Measurements from ENCODE around the gene COL18A1. TPM values are rescaled to one million over a fixed set of nuclear protein-coding genes. Genes with fewer than 3 reads are reported as not detected.

The COL18A1 gene
- total RNA-seq, 2 donors from 2014 or later = 0.31 to 1.3 TPM

DNA sequence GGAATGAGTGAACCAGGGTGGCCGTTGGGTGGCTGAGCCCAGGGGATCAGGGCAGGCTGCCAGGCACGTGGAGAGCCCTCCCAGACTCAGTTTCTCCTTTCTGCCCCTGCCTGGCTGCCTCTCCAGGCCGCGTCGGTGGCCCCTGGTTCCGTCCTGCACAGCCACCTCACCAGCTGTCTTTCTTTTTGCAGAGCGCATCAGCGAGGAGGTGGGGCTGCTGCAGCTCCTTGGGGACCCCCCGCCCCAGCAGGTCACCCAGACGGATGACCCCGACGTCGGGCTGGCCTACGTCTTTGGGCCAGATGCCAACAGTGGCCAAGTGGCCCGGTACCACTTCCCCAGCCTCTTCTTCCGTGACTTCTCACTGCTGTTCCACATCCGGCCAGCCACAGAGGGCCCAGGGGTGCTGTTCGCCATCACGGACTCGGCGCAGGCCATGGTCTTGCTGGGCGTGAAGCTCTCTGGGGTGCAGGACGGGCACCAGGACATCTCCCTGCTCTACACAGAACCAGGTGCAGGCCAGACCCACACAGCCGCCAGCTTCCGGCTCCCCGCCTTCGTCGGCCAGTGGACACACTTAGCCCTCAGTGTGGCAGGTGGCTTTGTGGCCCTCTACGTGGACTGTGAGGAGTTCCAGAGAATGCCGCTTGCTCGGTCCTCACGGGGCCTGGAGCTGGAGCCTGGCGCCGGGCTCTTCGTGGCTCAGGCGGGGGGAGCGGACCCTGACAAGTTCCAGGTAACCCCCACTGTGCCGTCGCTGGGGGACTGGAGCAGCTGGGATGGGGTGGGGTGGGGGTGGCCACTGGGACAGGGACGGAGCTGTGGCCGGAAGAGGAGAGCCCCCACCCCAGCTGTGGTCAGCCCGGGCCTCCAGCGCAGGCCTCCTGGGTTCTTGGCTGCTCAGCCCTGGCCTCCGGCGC lies 63.3 kb downstream of the COL18A1 start:
- H3K4me3 Mint-ChIP-seq = no peak overlapping the region
- no peak overlapping the region for H3K27ac Mint-ChIP-seq
- no peaks in the 10 kb centered on the region for H3K36me3 Mint-ChIP-seq
- H3K9me3 Mint-ChIP-seq = no peaks in the 10 kb centered on the region
- peaks cover 0 to 2% of the 10 kb centered on the region in 2 donors for H3K4me1 Mint-ChIP-seq (ENCODE audit: low read depth in 2 of 2)
- no peak for ATAC-seq
- no peak for DNase-seq (ENCODE audit: low spot score)
- peaks cover 8 to 10% of the 10 kb centered on the region in 2 donors for H3K27me3 Mint-ChIP-seq

DNA sequence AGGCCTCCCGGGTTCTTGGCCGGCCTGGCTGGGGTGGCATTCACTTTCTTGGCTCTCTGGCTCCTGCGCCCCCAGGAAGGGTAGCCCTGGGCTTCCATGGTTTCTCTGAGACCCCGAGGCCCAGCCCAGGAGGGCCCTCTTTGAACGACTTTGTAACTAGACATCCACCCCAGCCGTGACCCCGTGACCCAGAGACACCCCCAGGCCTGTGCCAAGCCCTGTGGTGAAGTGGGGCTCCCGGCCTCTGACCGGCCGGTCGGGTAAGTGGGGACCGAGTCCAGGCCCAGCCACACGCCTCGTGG lies 64.0 kb downstream of the COL18A1 start:
- peaks cover under 1% of the 10 kb centered on the region for H3K36me3 Mint-ChIP-seq
- peaks cover under 1 to 2% of the 10 kb centered on the region in 2 donors for H3K4me1 Mint-ChIP-seq (ENCODE audit: low read depth in 2 of 2)
- DNase-seq (ENCODE audit: low spot score) = no peak
- H3K27me3 Mint-ChIP-seq = peaks cover 8 to 10% of the 10 kb centered on the region in 2 donors
- no peak overlapping the region for H3K27ac Mint-ChIP-seq
- no peaks in the 10 kb centered on the region for H3K9me3 Mint-ChIP-seq
- ATAC-seq = no peak
- no peak overlapping the region for H3K4me3 Mint-ChIP-seq

DNA sequence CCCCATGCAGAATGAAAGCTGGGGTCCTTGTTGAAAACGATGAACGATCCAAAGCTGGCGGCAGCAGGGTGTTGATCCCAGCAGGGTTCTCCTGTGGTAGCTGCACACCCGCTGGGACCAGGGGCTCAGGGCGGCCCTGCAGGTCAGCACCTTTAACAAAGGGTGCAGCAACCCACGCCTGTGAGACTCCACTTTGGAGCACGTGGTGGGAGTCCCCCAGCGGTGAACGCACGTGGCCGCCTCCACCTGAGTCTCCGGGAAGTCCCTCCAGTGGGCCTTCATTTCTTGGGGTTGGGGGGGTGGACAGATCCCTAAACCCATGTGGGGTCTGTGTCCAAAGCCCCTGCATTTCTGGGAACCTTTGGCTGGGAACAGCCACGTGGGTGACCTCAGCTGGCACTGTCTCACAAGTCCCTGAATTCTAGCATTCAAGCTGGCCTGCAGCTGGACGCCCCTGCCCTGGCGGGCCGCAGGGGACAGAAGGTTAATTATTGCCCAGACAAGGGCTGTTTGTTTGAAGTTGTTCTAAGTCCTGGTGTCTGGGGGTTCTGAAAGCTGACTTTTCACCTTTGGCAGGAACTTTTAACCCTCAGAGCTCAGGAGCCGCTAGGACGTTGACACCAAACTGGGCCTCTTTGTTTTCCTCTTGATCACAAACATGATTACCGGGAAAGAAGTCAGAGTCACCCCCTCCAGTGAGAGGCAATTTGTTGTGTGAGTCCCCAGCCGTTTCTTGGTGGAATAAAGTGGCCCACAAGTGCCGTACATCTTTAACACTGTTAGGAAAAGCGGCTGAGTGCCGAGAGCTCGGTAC lies 64.5 kb downstream of the COL18A1 start:
- no peak for ATAC-seq
- Mint-ChIP-seq H3K9me3 (no peaks in the 10 kb centered on the region), H3K4me1 (ENCODE audit: low read depth in 2 of 2) (peaks cover 2 to 6% of the 10 kb centered on the region in 2 donors), H3K27me3 (peaks cover 8 to 10% of the 10 kb centered on the region in 2 donors), H3K27ac (no peak overlapping the region), H3K36me3 (peaks cover 6% of the 10 kb centered on the region), H3K4me3 (no peak overlapping the region)
- DNase-seq (ENCODE audit: low spot score) = no peak

DNA sequence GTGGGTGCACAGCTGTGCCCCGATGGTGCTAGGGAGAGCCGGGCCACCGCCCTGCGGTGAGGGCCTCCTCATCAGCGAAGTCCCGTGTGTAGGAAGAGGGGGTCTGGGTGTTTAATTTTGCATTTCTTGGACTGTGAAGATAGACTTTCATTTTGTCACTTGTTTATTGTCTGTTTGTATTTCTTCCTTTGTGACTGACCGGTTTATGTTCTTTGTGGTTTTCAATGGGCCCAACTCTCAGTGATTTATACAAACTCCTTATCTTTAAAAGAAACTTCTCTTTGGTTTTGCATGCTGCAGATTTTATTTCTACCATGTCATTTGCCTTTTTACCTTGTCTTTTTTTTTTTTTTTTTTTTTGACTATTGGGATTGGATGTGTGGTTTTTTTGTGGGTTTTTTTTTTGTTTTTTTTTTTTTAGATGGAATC lies 65.1 kb downstream of the COL18A1 start:
- DNase-seq (ENCODE audit: low spot score) (no peak), ATAC-seq (no peak)
- H3K27ac Mint-ChIP-seq = no peak overlapping the region
- peaks cover 6% of the 10 kb centered on the region for H3K36me3 Mint-ChIP-seq
- peaks cover 2 to 6% of the 10 kb centered on the region in 2 donors for H3K4me1 Mint-ChIP-seq (ENCODE audit: low read depth in 2 of 2)
- H3K9me3 Mint-ChIP-seq = no peaks in the 10 kb centered on the region
- peaks cover 2 to 4% of the 10 kb centered on the region in 2 donors for H3K27me3 Mint-ChIP-seq
- H3K4me3 Mint-ChIP-seq = no peak overlapping the region

DNA sequence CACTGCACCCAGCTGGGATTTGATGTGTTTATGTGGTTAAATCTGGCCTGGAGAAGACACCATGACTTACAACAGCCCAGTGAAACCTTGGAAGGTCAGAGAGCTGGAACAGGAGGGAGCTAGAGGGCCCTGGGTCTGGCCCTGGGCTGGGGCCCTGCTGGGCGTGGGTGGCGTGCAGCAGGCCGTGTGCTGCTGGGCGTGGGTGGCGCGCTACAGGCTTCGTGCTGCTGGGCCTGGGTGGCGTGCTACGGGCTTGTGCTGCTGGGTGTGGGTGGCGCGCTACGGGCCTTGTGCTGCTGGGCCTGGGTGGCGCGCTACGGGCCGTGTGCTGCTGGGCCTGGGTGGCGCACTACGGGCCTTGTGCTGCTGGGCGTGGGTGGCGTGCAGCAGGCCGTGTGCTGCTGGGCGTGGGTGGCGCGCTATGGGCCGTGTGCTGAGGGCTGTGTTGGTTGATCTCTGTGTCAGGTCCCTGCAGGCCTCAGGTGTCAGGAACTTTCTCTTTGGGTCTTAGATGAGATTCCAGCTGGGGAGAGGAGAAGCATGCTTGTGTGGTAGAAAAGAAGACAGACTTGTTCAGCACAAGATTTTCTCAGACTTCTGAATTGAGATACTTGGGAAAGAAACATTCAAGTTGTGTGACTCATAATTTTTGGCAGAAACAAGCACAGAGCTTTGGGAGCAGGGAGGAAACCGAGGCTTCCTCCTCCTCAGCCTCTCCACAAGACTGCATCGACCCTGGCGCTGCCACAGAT lies 66.0 kb downstream of the COL18A1 start:
- Mint-ChIP-seq H3K4me3 (no peak overlapping the region), H3K36me3 (peaks cover 6% of the 10 kb centered on the region), H3K27ac (no peak overlapping the region), H3K4me1 (ENCODE audit: low read depth in 2 of 2) (peaks cover 0 to 6% of the 10 kb centered on the region in 2 donors), H3K27me3 (no peaks in the 10 kb centered on the region), H3K9me3 (no peaks in the 10 kb centered on the region)
- DNase-seq (ENCODE audit: low spot score) (no peak), ATAC-seq (no peak)

DNA sequence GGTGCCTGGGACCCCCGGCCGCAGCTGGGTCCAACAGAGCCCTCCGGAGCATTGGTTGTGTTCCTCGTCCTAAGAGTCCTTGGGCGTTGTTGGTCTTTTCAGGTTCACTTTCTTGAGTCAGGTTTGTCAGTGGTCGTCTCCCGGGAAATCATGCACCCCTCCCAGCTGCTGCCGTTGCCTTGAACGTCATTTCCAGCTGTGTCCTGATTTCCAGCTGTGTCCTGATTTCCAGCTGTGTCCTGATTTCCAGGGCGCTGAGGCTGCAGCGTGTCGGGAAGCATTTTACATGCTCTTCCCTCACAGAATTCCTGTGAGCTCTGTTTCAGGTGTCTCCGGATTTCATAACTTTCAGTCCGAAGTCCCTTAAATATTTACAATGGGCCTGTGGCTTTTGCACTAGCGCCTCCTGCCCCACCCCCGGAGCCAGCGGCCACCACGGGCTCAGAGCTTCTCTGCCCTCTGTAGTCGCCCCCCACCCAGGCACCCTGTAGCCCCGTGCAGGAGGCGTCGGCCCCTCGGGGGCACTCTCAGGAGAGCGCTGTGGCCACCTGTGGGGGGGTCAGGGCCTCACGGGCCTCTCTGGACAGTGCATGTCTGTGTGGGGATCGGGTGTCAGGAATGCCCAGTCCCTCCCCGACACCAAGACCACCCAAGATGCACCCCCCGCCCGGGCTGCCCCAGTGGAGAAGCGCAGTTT lies 66.7 kb downstream of the COL18A1 start:
- H3K27me3 Mint-ChIP-seq = peaks cover 4 to 6% of the 10 kb centered on the region in 2 donors
- no peak overlapping the region for H3K4me3 Mint-ChIP-seq
- H3K4me1 Mint-ChIP-seq (ENCODE audit: low read depth in 2 of 2) = peaks cover 4 to 10% of the 10 kb centered on the region in 2 donors
- H3K27ac Mint-ChIP-seq = no peak overlapping the region
- H3K9me3 Mint-ChIP-seq = no peaks in the 10 kb centered on the region
- ATAC-seq (no peak), DNase-seq (ENCODE audit: low spot score) (no peak)
- H3K36me3 Mint-ChIP-seq = peaks cover 6% of the 10 kb centered on the region

DNA sequence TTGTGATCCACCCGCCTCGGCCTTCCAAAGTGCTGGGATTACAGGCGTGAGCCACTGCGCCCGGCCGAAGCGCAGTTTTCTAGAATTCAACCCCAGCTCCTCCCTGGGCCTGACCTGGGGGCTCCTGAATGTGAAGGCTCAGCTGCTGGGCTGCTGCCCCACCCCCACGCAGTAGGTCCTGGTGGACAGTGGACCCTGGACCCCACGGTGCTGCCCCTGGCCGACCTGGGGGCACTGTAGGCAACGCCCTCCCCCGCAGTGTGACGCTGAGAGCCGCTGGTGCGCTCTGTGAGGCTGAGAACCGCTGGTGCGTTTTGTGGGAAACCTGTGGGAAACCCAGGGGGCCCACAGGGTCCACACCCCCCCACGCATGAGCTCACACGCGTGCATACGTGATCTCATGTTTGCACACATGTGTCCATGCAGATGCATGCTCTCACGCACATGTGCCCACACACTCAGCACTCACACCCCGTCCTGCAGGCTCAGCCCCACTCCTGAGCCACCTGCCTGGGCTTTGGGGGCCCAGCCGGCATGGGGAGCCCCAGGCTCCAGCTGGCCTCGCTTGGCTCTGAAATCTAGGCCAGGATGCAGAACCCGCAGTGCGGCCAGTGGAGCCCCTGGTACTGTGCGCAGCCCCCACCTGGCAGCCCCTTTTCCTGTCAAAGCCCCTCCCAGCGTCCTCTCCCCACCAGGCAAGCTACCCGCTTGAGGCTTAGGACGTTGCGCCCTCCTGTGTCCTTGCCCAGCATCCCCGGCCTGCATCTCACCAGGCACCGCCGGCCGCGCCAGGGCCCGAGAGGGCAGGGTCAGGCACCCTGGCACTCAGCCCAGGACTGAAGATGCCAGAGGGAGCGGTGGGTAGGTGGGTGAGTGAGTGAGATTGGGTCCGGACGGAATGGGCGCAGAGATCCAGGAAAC lies 67.7 kb downstream of the COL18A1 start:
- no peak for DNase-seq (ENCODE audit: low spot score)
- Mint-ChIP-seq H3K9me3 (no peaks in the 10 kb centered on the region), H3K4me1 (ENCODE audit: low read depth in 2 of 2) (peaks cover 4 to 13% of the 10 kb centered on the region in 2 donors), H3K27me3 (peaks cover 4 to 8% of the 10 kb centered on the region in 2 donors), H3K27ac (no peak overlapping the region), H3K4me3 (no peak overlapping the region), H3K36me3 (peaks cover 6% of the 10 kb centered on the region)
- no peak for ATAC-seq

DNA sequence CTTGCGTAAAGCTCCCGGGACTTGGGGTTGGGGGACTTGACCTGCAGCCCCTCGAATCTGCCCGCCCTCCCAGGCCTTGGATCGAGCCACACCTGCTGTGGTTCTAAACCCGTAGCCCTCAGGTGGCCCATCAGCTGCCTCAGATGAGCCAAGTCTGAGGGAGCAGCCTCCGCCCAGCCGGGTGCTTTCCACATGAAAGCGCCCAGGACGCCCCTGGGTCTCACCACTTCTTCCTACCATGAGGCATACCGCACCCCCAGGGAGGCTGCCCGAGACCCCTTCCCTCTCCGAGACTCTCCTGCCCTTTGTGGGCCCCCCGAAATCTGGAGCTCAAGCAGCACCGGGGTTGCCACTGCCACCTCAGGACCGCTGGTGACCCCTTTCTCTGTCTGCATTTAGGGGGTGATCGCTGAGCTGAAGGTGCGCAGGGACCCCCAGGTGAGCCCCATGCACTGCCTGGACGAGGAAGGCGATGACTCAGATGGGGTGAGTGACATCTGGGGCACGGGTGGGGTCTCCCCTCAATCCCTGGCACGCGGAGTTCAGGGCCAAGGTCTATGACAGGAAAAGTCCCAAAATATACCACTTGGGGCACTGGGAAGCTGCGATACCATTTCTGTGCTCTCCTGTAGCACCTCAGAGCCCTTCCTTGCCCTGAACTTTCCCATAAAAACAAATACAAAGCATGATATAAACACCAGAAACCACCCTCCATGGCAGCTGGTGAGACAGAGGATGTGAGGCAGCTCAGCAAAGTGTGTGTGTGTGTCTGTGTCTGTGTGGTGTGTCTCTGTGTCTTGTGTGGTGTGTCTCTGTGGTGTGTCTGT lies 68.7 kb downstream of the COL18A1 start:
- Mint-ChIP-seq H3K27ac (no peak overlapping the region), H3K36me3 (peaks cover 6% of the 10 kb centered on the region), H3K4me1 (ENCODE audit: low read depth in 2 of 2) (peaks cover 11 to 22% of the 10 kb centered on the region in 2 donors), H3K27me3 (peaks cover 4 to 8% of the 10 kb centered on the region in 2 donors), H3K9me3 (no peaks in the 10 kb centered on the region), H3K4me3 (no peak overlapping the region)
- ATAC-seq (no peak), DNase-seq (ENCODE audit: low spot score) (no peak)

DNA sequence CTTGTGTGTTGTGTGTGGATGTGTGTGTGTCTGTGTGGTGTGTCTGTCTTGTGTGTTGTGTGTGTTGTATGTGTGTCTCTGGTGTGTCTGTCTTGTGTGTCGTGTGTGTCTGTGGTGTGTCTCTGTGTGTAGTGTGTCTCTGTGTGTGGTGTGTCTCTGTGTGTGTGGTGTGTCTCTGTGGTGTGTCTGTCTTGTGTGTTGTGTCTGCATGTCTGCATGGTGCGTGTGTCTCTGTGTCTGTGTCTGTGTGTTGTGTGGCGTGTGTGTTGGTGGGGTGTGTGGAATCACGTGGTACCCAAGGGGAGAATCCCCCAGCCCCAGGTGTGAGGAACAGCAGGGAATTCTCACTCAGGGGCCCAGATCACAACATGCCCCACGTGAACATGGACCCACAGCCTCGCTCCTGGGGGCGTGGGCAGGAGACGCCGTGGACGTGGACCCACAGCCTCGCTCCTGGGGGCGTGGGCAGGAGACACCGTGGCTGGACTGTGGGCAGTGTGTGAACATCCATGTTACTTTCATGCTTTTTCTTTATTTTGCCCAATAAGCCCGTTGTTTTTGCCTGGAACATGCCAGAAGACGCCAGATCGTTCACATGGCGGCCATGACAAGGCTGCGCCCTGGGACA lies 69.5 kb downstream of the COL18A1 start:
- H3K4me3 Mint-ChIP-seq = no peak overlapping the region
- no peak overlapping the region for H3K27ac Mint-ChIP-seq
- H3K36me3 Mint-ChIP-seq = peaks cover 6% of the 10 kb centered on the region
- no peaks in the 10 kb centered on the region for H3K9me3 Mint-ChIP-seq
- peaks cover 4 to 8% of the 10 kb centered on the region in 2 donors for H3K27me3 Mint-ChIP-seq
- H3K4me1 Mint-ChIP-seq (ENCODE audit: low read depth in 2 of 2) = peaks cover 16 to 30% of the 10 kb centered on the region in 2 donors
- DNase-seq (ENCODE audit: low spot score) = no peak
- ATAC-seq = no peak

DNA sequence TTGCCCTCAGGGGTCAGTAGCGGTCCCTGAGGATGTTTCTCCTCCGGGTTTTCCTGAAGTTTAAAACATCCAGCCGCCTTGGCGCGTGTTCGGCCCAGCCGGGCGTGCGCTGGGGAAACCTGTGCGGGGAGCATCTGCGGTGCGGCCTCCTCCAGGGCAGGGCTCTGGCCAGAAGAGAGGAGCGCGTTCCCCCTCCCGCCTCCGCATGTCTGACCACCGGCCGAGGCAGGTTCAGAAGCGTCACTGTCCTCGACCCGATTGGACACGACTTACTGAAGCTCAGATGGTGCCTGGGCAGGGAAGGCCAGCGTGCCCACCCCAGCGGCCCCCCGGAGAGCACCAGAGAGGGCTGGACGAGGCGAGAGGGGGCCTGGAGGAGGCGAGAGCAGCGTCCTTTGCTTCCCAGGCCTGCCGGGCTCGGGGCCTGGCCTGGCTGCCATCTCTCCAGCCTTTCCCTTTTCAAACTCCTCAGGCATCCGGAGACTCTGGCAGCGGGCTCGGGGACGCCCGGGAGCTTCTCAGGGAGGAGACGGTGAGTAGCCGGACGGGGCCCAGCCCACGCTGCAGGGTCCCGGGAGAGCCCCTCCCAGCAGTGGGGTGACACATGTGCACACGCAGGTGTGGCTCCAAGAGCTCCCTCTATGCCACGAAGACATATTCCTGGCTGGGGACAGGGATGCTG lies 70.2 kb downstream of the COL18A1 start:
- Mint-ChIP-seq H3K36me3 (peaks cover 6% of the 10 kb centered on the region), H3K4me3 (no peak overlapping the region), H3K4me1 (ENCODE audit: low read depth in 2 of 2) (peaks cover 17 to 32% of the 10 kb centered on the region in 2 donors), H3K9me3 (no peaks in the 10 kb centered on the region), H3K27ac (no peak overlapping the region), H3K27me3 (peaks cover 4 to 8% of the 10 kb centered on the region in 2 donors)
- DNase-seq (ENCODE audit: low spot score) = no peak
- ATAC-seq = no peak
